ENCODE results near the gene MRPS33.

MRPS33 gene

GRCh38 chr7:141028767-141029166 lies 14.0 kb upstream of the MRPS33 start:
- no peak for DNase-seq (ENCODE audit: low read depth in 1 of 2, low spot score in 1 of 2)
- in situ Hi-C loops (cut with HindIII; ENCODE audit: low pct_unique_long_range_greater_than_20kb, low sequenced_read_pairs) = no loop called here
- TF ChIP-seq JUND (IDR thresholded peaks at IDR 0.05; ENCODE audit: low read depth) = no peak

GRCh38 chr7:141027043-141027442 lies 12.3 kb upstream of the MRPS33 start:
- in situ Hi-C loops (cut with HindIII; ENCODE audit: low pct_unique_long_range_greater_than_20kb, low sequenced_read_pairs) = no loop called here
- TF ChIP-seq JUND (IDR thresholded peaks at IDR 0.05; ENCODE audit: low read depth) = no peak
- no peak for DNase-seq (ENCODE audit: low read depth in 1 of 2, low spot score in 1 of 2)

GRCh38 chr7:141024668-141025067 lies 9.9 kb upstream of the MRPS33 start:
- no peak for TF ChIP-seq JUND (IDR thresholded peaks at IDR 0.05; ENCODE audit: low read depth)
- DNase-seq (ENCODE audit: low read depth in 1 of 2, low spot score in 1 of 2) = no peak
- in situ Hi-C loops (cut with HindIII; ENCODE audit: low pct_unique_long_range_greater_than_20kb, low sequenced_read_pairs) = no loop called here

- in situ Hi-C loops (cut with HindIII; ENCODE audit: low pct_unique_long_range_greater_than_20kb, low sequenced_read_pairs) = no loop called here
These were observed 8.5 kb upstream of the MRPS33 start for GRCh38 chr7:141023295-141023694.

GRCh38 chr7:141017555-141017954 lies 2.8 kb upstream of the MRPS33 start:
- no peak for TF ChIP-seq JUND (IDR thresholded peaks at IDR 0.05; ENCODE audit: low read depth)
- in situ Hi-C loops (cut with HindIII; ENCODE audit: low pct_unique_long_range_greater_than_20kb, low sequenced_read_pairs) = no loop called here
- DNase-seq (ENCODE audit: low read depth in 1 of 2, low spot score in 1 of 2) = no peak

More at GRCh38 chr7:141023295-141023694, 8.5 kb upstream of the MRPS33 start:
- TF ChIP-seq JUND (IDR thresholded peaks at IDR 0.05; ENCODE audit: low read depth) = no peak
- DNase-seq (ENCODE audit: low read depth in 1 of 2, low spot score in 1 of 2) = no peak

GRCh38 chr7:141016349-141016748 lies 1.6 kb upstream of the MRPS33 start:
- in situ Hi-C loops (cut with HindIII; ENCODE audit: low pct_unique_long_range_greater_than_20kb, low sequenced_read_pairs) = no loop called here
- TF ChIP-seq JUND (IDR thresholded peaks at IDR 0.05; ENCODE audit: low read depth) = no peak
- no peak for DNase-seq (ENCODE audit: low read depth in 1 of 2, low spot score in 1 of 2)

- in situ Hi-C loops (cut with HindIII; ENCODE audit: low pct_unique_long_range_greater_than_20kb, low sequenced_read_pairs) = no loop called here
- no peak for DNase-seq (ENCODE audit: low read depth in 1 of 2, low spot score in 1 of 2)
- no peak for TF ChIP-seq JUND (IDR thresholded peaks at IDR 0.05; ENCODE audit: low read depth)
These were observed 628 bp downstream of the MRPS33 start for GRCh38 chr7:141014125-141014523.

GRCh38 chr7:141013345-141013715 lies 1.4 kb downstream of the MRPS33 start:
- no peak for DNase-seq (ENCODE audit: low read depth in 1 of 2, low spot score in 1 of 2)
- TF ChIP-seq JUND (IDR thresholded peaks at IDR 0.05; ENCODE audit: low read depth) = no peak
- in situ Hi-C loops (cut with HindIII; ENCODE audit: low pct_unique_long_range_greater_than_20kb, low sequenced_read_pairs) = no loop called here

GRCh38 chr7:141012696-141013344 lies 1.9 kb downstream of the MRPS33 start:
- in situ Hi-C loops (cut with HindIII; ENCODE audit: low pct_unique_long_range_greater_than_20kb, low sequenced_read_pairs) = no loop called here
- no peak for DNase-seq (ENCODE audit: low read depth in 1 of 2, low spot score in 1 of 2)
- TF ChIP-seq JUND (IDR thresholded peaks at IDR 0.05; ENCODE audit: low read depth) = no peak

- in situ Hi-C loops (cut with HindIII; ENCODE audit: low pct_unique_long_range_greater_than_20kb, low sequenced_read_pairs) = no loop called here
These were observed 2.6 kb downstream of the MRPS33 start for GRCh38 chr7:141012044-141012685.

GRCh38 chr7:141011443-141011842 lies 3.3 kb downstream of the MRPS33 start:
- no peak for DNase-seq (ENCODE audit: low read depth in 1 of 2, low spot score in 1 of 2)
- in situ Hi-C loops (cut with HindIII; ENCODE audit: low pct_unique_long_range_greater_than_20kb, low sequenced_read_pairs) = no loop called here
- TF ChIP-seq JUND (IDR thresholded peaks at IDR 0.05; ENCODE audit: low read depth) = no peak

More at GRCh38 chr7:141012044-141012685, 2.6 kb downstream of the MRPS33 start:
- no peak for TF ChIP-seq JUND (IDR thresholded peaks at IDR 0.05; ENCODE audit: low read depth)
- DNase-seq (ENCODE audit: low read depth in 1 of 2, low spot score in 1 of 2) = peak in 1 of 2 experiments; percentile 76

- DNase-seq (ENCODE audit: low read depth in 1 of 2, low spot score in 1 of 2) = no peak
- in situ Hi-C loops (cut with HindIII; ENCODE audit: low pct_unique_long_range_greater_than_20kb, low sequenced_read_pairs) = no loop called here
- no peak for TF ChIP-seq JUND (IDR thresholded peaks at IDR 0.05; ENCODE audit: low read depth)
These were observed 11.3 kb downstream of the MRPS33 start for GRCh38 chr7:141003172-141004065.

- no peak for DNase-seq (ENCODE audit: low read depth in 1 of 2, low spot score in 1 of 2)
- in situ Hi-C loops (cut with HindIII; ENCODE audit: low pct_unique_long_range_greater_than_20kb, low sequenced_read_pairs) = no loop called here
- TF ChIP-seq JUND (IDR thresholded peaks at IDR 0.05; ENCODE audit: low read depth) = no peak
These were observed 13.2 kb downstream of the MRPS33 start for GRCh38 chr7:141001546-141001945.
